ENCODE results near the gene CFP. TPM values are rescaled to one million over a fixed set of nuclear protein-coding genes. Genes with fewer than 3 reads are reported as not detected.

Gene CFP
- total RNA-seq, 1 donor from 2014 or later = 0.21 TPM

- H3K36me3 ChIP-seq (ENCODE audit: control insufficient read depth, insufficient read depth, low read length) = peaks cover 2% of the 10 kb centered on the region
- H3K27me3 ChIP-seq (ENCODE audit: control insufficient read depth, insufficient read depth, low read length) = no peaks in the 10 kb centered on the region
- DNase-seq (ENCODE audit: low read depth) = peak; percentile 87
- TF ChIP-seq, protein P1, sequence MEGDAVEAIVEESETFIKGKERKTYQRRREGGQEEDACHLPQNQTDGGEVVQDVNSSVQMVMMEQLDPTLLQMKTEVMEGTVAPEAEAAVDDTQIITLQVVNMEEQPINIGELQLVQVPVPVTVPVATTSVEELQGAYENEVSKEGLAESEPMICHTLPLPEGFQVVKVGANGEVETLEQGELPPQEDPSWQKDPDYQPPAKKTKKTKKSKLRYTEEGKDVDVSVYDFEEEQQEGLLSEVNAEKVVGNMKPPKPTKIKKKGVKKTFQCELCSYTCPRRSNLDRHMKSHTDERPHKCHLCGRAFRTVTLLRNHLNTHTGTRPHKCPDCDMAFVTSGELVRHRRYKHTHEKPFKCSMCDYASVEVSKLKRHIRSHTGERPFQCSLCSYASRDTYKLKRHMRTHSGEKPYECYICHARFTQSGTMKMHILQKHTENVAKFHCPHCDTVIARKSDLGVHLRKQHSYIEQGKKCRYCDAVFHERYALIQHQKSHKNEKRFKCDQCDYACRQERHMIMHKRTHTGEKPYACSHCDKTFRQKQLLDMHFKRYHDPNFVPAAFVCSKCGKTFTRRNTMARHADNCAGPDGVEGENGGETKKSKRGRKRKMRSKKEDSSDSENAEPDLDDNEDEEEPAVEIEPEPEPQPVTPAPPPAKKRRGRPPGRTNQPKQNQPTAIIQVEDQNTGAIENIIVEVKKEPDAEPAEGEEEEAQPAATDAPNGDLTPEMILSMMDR (IDR thresholded peaks at IDR 0.05; ENCODE audit: insufficient read depth, low read length, poor library complexity, severe bottlenecking) = no peak
- peak within 1 kb of the TSS; percentile 81 for H3K4me3 ChIP-seq (ENCODE audit: low read depth, low read length)
Measured at GRCh38 chrX:47650164-47651042, 20.7 kb upstream of the CFP start, which contains the start of gene ELK1. Gene ELK1 (minus strand): TSS chrX:47650563. CDS start chrX:47641441, 9,122 bp downstream.

DNA sequence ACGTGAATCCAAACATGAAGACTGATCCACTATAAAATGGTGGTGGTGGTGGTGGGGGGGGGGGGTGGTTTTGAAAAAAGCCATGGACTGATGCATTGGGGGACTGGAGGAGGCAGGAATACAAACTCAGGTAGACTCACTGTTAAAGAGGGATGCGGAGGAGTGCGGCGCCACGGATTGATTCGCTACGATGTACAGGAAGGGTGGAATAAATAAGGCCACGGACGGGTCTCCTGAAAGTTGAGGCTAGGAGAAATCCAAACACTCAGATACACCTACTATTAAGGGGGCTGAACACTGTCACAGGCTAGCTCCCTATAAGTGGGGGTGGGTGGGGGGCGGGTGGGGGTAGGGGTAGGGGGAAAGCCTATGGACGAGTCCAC, 20.0 kb upstream of the CFP start:
- TF ChIP-seq, protein P1 (IDR thresholded peaks at IDR 0.05; ENCODE audit: insufficient read depth, low read length, poor library complexity, severe bottlenecking) = no peak
- Histone ChIP-seq H3K36me3 (ENCODE audit: control insufficient read depth, insufficient read depth, low read length) (peaks cover 2% of the 10 kb centered on the region), H3K4me3 (ENCODE audit: low read depth, low read length) (peak overlapping the region; percentile 81), H3K27me3 (ENCODE audit: control insufficient read depth, insufficient read depth, low read length) (no peaks in the 10 kb centered on the region)
- no peak for DNase-seq (ENCODE audit: low read depth)

DNA sequence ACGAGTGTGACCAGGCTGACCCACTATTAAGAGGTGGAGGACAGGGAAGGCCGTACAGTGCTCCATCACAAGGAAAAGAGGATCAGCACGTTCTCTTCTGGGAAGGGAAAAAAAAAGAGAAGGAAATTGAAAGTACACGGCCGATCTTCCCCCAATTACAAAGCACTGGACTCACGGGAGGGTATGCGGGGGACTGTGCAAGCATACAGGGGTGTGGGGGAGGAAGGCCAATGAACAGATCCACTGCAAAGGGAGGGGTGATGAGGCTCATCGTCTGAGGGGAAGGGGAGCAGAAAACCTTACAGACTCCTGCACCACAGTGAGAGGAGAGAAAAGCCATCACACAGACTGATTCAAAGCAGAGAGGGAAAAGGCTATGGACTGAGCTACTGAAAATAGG, 19.5 kb upstream of the CFP start:
- H3K27me3 ChIP-seq (ENCODE audit: control insufficient read depth, insufficient read depth, low read length) = no peaks in the 10 kb centered on the region
- H3K4me3 ChIP-seq (ENCODE audit: low read depth, low read length) = peak overlapping the region; percentile 81
- DNase-seq (ENCODE audit: low read depth) = no peak
- H3K36me3 ChIP-seq (ENCODE audit: control insufficient read depth, insufficient read depth, low read length) = peaks cover 2% of the 10 kb centered on the region
- TF ChIP-seq, protein P1 (IDR thresholded peaks at IDR 0.05; ENCODE audit: insufficient read depth, low read length, poor library complexity, severe bottlenecking) = no peak

DNA sequence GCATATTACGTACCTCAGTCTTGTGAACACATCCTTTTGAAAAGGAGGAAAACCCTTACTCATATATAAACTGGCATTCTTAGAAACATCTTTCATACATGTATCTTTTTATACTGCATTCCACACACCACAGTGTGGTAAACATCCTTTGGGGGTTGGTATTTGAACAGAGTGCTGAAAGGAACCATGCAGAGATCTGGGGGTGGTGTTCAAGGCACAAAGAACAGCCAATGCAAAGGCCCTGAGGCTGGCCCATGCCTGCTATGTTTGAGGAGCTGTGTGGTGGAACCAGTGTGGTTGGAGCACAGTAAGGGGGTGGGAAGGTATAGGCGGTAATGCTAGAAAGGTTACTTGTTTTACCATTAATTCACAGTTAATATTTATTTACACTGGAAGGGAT, 18.6 kb upstream of the CFP start:
- peaks cover 2% of the 10 kb centered on the region for H3K36me3 ChIP-seq (ENCODE audit: control insufficient read depth, insufficient read depth, low read length)
- TF ChIP-seq, protein P1 (IDR thresholded peaks at IDR 0.05; ENCODE audit: insufficient read depth, low read length, poor library complexity, severe bottlenecking) = no peak
- no peak for DNase-seq (ENCODE audit: low read depth)
- no peak overlapping the region for H3K4me3 ChIP-seq (ENCODE audit: low read depth, low read length)
- H3K27me3 ChIP-seq (ENCODE audit: control insufficient read depth, insufficient read depth, low read length) = no peaks in the 10 kb centered on the region

- Histone ChIP-seq H3K4me3 (ENCODE audit: low read depth, low read length) (no peak overlapping the region), H3K27me3 (ENCODE audit: control insufficient read depth, insufficient read depth, low read length) (no peaks in the 10 kb centered on the region), H3K36me3 (ENCODE audit: control insufficient read depth, insufficient read depth, low read length) (peaks cover 2% of the 10 kb centered on the region)
- DNase-seq (ENCODE audit: low read depth) = no peak
- TF ChIP-seq, protein P1 (IDR thresholded peaks at IDR 0.05; ENCODE audit: insufficient read depth, low read length, poor library complexity, severe bottlenecking) = no peak
Measured at GRCh38 chrX:47646636-47647035, 16.9 kb upstream of the CFP start.

All from kidney epithelial cell (primary cell).